H1 (cell line): ENCODE measurements around the gene SLC2A11. TPM values are rescaled to one million over a fixed set of nuclear protein-coding genes. Genes with fewer than 3 reads are reported as not detected.

Experiments used
- CTCF ChIA-PET: fragments of 300-600 bp; sonication (Branson Sonifier 250); formaldehyde crosslinking; loops from one replicate; lab custom pipeline; 2021; ENCODE audit not compliant: partially characterized antibody; lab: Charles Lee
- POLR2A ChIA-PET: fragments of 300-600 bp; sonication (Branson Sonifier 250); formaldehyde crosslinking; loops from one replicate; lab custom pipeline; 2021; ENCODE audit warnings: inconsistent platforms; ENCODE audit not compliant: partially characterized antibody; lab: Charles Lee
- DNase-seq, 2 experiments: peaks; one replicate each; pipeline versions ENCODE4 v3.0.0 to v3.0.0-alpha.2; 2010 to 2022; ENCODE audit warnings: low spot score in 2 of 2, low read depth in 1 of 2, mixed read lengths in 1 of 2
- FAIRE-seq: peaks from 2 replicates; lab custom pipeline; 2011; peaks lifted over from hg19 to GRCh38; lab: Jason Lieb, UNC
- H2AFZ ChIP-seq: 2 replicates; pipeline ENCODE4 v1.8.1; 2012; ENCODE audit warnings: low read length, inconsistent platforms
- H2AK5ac ChIP-seq: 2 replicates; pipeline ENCODE4 v1.6.1; 2013; ENCODE audit warnings: low read depth, low read length
- H2BK120ac ChIP-seq: replicated peaks from 2 replicates; pipeline ENCODE3; 2013; ENCODE audit warnings: low read depth, low read length, inconsistent platforms
- H2BK12ac ChIP-seq: 2 replicates; pipeline ENCODE4 v1.6.1; 2013; ENCODE audit warnings: low read depth, low read length
- H2BK15ac ChIP-seq: 2 replicates; pipeline ENCODE4 v1.6.1; 2013; ENCODE audit warnings: low read length
- H2BK20ac ChIP-seq: 2 replicates; pipeline ENCODE4 v1.6.1; 2013; ENCODE audit warnings: low read length
- H2BK5ac ChIP-seq: 2 replicates; pipeline ENCODE4 v1.6.1; 2013; ENCODE audit warnings: low read depth, low read length
- H3K14ac ChIP-seq: 2 replicates; pipeline ENCODE4 v1.6.1; 2013; ENCODE audit warnings: inconsistent platforms; ENCODE audit not compliant: insufficient read length
- H3K18ac ChIP-seq: 2 replicates; pipeline ENCODE4 v1.6.1; 2013; ENCODE audit warnings: low read length; ENCODE audit errors: extremely low read depth
- H3K23ac ChIP-seq: 2 replicates; pipeline ENCODE4 v1.6.1; 2013; ENCODE audit warnings: inconsistent platforms; ENCODE audit not compliant: insufficient read length
- H3K23me2 ChIP-seq: 2 replicates; pipeline ENCODE4 v1.6.1; 2013; ENCODE audit warnings: low read depth, low read length
- H3K27ac ChIP-seq: 2 replicates; pipeline ENCODE4 v1.6.1; 2011; ENCODE audit warnings: low read depth, low read length, inconsistent platforms
- H3K27me3 ChIP-seq, 4 experiments: replicated peaks in 1 of 4; 1 replicate in 1 of 4; 2 replicates in 3 of 4; pipeline versions ENCODE4 v1.6.1 to v1.8.1; 2011 to 2013; ENCODE audit warnings: low read length in 3 of 4, mild to moderate bottlenecking in 3 of 4, inconsistent platforms in 2 of 4, mixed read lengths in 2 of 4, moderate library complexity in 1 of 4; ENCODE audit not compliant: control insufficient read depth in 3 of 4, insufficient read depth in 3 of 4; ENCODE audit errors: extremely low read depth in 1 of 4
- H3K36me3 ChIP-seq, 4 experiments: 2 replicates each; pipeline versions ENCODE4 v1.6.1 to v1.8.1; 2011 to 2013; ENCODE audit warnings: mild to moderate bottlenecking in 4 of 4, low read length in 3 of 4, moderate library complexity in 2 of 4, control low read depth in 1 of 4, inconsistent platforms in 1 of 4; ENCODE audit not compliant: insufficient read depth in 4 of 4, control insufficient read depth in 2 of 4
- H3K4ac ChIP-seq: replicated peaks from 2 replicates; pipeline ENCODE3; 2013; ENCODE audit warnings: low read length, low read depth, mixed read lengths, inconsistent platforms; ENCODE audit not compliant: insufficient read length
- H3K4me1 ChIP-seq, 4 experiments: replicated peaks in 1 of 4; 1 replicate in 1 of 4; 2 replicates in 3 of 4; pipeline versions ENCODE4 v1.6.1 to v1.8.1; 2011 to 2013; ENCODE audit warnings: low read length in 3 of 4, inconsistent platforms in 2 of 4, mixed read lengths in 1 of 4; ENCODE audit not compliant: insufficient read depth in 4 of 4, control insufficient read depth in 3 of 4
- H3K4me2 ChIP-seq, 2 experiments: 2 replicates each; pipeline versions ENCODE4 v1.6.1 to v1.8.1; 2011 to 2013; ENCODE audit warnings: low read depth in 2 of 2, low read length in 2 of 2, control low read depth in 1 of 2, inconsistent platforms in 1 of 2, mild to moderate bottlenecking in 1 of 2; ENCODE audit not compliant: insufficient read depth in 1 of 2
- H3K4me3 ChIP-seq, 4 experiments: fragments of 200-600, 300-600 bp in 1 of 4; sonication (generic), shearing (Covaris generic), sonication (Bioruptor Twin) in 1 of 4; 2 replicates each; pipeline versions ENCODE4 v1.5.1 to v1.8.1; 2011 to 2016; ENCODE audit warnings: low read length in 4 of 4, low read depth in 3 of 4, control low read depth in 2 of 4, inconsistent platforms in 2 of 4, mild to moderate bottlenecking in 2 of 4, mixed read lengths in 1 of 4, moderate library complexity in 1 of 4; ENCODE audit not compliant: insufficient read depth in 2 of 4; ENCODE audit errors: extremely low read depth in 1 of 4
- H3K56ac ChIP-seq: replicated peaks from 2 replicates; pipeline ENCODE3; 2013; ENCODE audit warnings: low read depth, mild to moderate bottlenecking, mixed read lengths, low read length, inconsistent platforms; ENCODE audit not compliant: insufficient read length
- H3K79me1 ChIP-seq: 2 replicates; pipeline ENCODE4 v1.6.1; 2013; ENCODE audit warnings: low read depth, low read length, control low read depth
- H3K79me2 ChIP-seq, 2 experiments: 2 replicates each; pipeline versions ENCODE4 v1.6.1 to v1.8.1; 2012 to 2013; ENCODE audit warnings: low read length in 2 of 2, mild to moderate bottlenecking in 2 of 2, inconsistent platforms in 1 of 2; ENCODE audit not compliant: insufficient read depth in 2 of 2, control insufficient read depth in 1 of 2
- H3K9ac ChIP-seq, 4 experiments: replicated peaks in 1 of 4; 1 replicate in 1 of 4; 2 replicates in 3 of 4; pipeline versions ENCODE4 v1.6.1 to v1.8.1; 2011 to 2013; ENCODE audit warnings: low read depth in 3 of 4, low read length in 3 of 4, control low read depth in 2 of 4, mild to moderate bottlenecking in 2 of 4, moderate library complexity in 2 of 4, inconsistent platforms in 1 of 4; ENCODE audit errors: extremely low read depth in 1 of 4
- H3K9me3 ChIP-seq, 2 experiments: 2 replicates each; pipeline versions ENCODE4 v1.6.1 to v1.8.1; 2012 to 2013; ENCODE audit warnings: mild to moderate bottlenecking in 2 of 2, moderate library complexity in 2 of 2, control low read depth in 1 of 2, inconsistent platforms in 1 of 2, low read depth in 1 of 2, low read length in 1 of 2, mixed read lengths in 1 of 2; ENCODE audit not compliant: insufficient read depth in 2 of 2
- H4K20me1 ChIP-seq, 2 experiments: replicated peaks in 1 of 2; 2 replicates each; pipeline versions ENCODE3 to v1.8.1; 2011 to 2013; ENCODE audit warnings: inconsistent platforms in 2 of 2, low read length in 2 of 2, mild to moderate bottlenecking in 1 of 2; ENCODE audit not compliant: insufficient read depth in 2 of 2, control insufficient read depth in 1 of 2
- H4K5ac ChIP-seq: 2 replicates; pipeline ENCODE4 v1.6.1; 2013; ENCODE audit warnings: low read length, low read depth, mixed read lengths, inconsistent platforms; ENCODE audit not compliant: insufficient read length
- H4K8ac ChIP-seq: 2 replicates; pipeline ENCODE4 v1.8.0; 2013; ENCODE audit warnings: mild to moderate bottlenecking, moderate library complexity, low read length, inconsistent platforms; ENCODE audit not compliant: insufficient read depth; ENCODE audit errors: extremely low read depth
- H4K91ac ChIP-seq: replicated peaks from 2 replicates; pipeline ENCODE3; 2013; ENCODE audit warnings: low read length, mixed read lengths, inconsistent platforms; ENCODE audit not compliant: insufficient read length
- BACH1 ChIP-seq: IDR thresholded peaks from 2 replicates; pipeline ENCODE4 v1.6.1; 2012; ENCODE audit warnings: low read length, improper control_type of control experiment
- BRCA1 ChIP-seq: IDR thresholded peaks from 2 replicates; pipeline ENCODE4 v1.6.1; 2012; ENCODE audit warnings: low read depth, low read length, improper control_type of control experiment
- CEBPB ChIP-seq: IDR thresholded peaks from 2 replicates; pipeline ENCODE4 v1.6.1; 2012; ENCODE audit warnings: low read depth, low read length
- HDAC2 ChIP-seq, 2 experiments: fragments of 300-600 bp in 1 of 2; sonication (generic) in 1 of 2; IDR thresholded peaks; 2 replicates each; pipeline ENCODE4 v1.6.1; 2011 to 2012; ENCODE audit warnings: low read depth in 2 of 2, low read length in 2 of 2, mild to moderate bottlenecking in 2 of 2, moderate library complexity in 2 of 2, borderline replicate concordance in 1 of 2, inconsistent platforms in 1 of 2
- POU5F1 ChIP-seq: IDR thresholded peaks from 2 replicates; pipeline ENCODE4 v1.6.1; 2011; ENCODE audit warnings: low read depth, mild to moderate bottlenecking, low read length, moderate library complexity
- RAD21 ChIP-seq, 2 experiments: IDR thresholded peaks in 1 of 2; conservative IDR thresholded peaks in 1 of 2; 2 replicates each; pipeline ENCODE4 v1.6.1; 2011; ENCODE audit warnings: low read depth in 2 of 2, low read length in 2 of 2, improper control_type of control experiment in 1 of 2, inconsistent platforms in 1 of 2, mild to moderate bottlenecking in 1 of 2, moderate library complexity in 1 of 2
- RFX5 ChIP-seq: IDR thresholded peaks from 2 replicates; pipeline ENCODE4 v1.6.1; 2011; ENCODE audit warnings: low read depth, low read length, improper control_type of control experiment, borderline replicate concordance
- SP1 ChIP-seq: IDR thresholded peaks from 2 replicates; pipeline ENCODE4 v1.6.1; 2011; ENCODE audit warnings: low read depth, low read length
- SUZ12 ChIP-seq: fragments of 200-600 bp; sonication (generic); IDR thresholded peaks from 2 replicates; pipeline ENCODE4 v1.6.1; 2012; ENCODE audit warnings: mild to moderate bottlenecking, inconsistent platforms, low read length, moderate library complexity, mixed read lengths
- TAF1 ChIP-seq: IDR thresholded peaks from 2 replicates; pipeline ENCODE4 v1.6.1; 2011; ENCODE audit warnings: mild to moderate bottlenecking, low read depth, low read length
- YY1 ChIP-seq: IDR thresholded peaks from 2 replicates; pipeline ENCODE4 v1.6.1; 2011; ENCODE audit warnings: low read depth, mild to moderate bottlenecking, low read length
- WGBS, 2 experiments: shearing (Covaris generic) in 1 of 2; methylation state at CpG; one replicate each; pipeline versions ENCODE4 v1.1.6 to v1.1.7; 2013 to 2015; ENCODE audit warnings: low lambda C conversion rate in 2 of 2, mixed read lengths in 2 of 2, inconsistent platforms in 1 of 2, low coverage in 1 of 2, missing lambda C conversion rate in 1 of 2; ENCODE audit not compliant: insufficient replicate concordance in 2 of 2, insufficient coverage in 1 of 2, insufficient read length in 1 of 2; ENCODE audit errors: extremely low coverage in 1 of 2, missing lambda C conversion rate in 1 of 2; 5-methylcytosine and 5-hydroxymethylcytosine counted together
- polyA plus RNA-seq, 7 experiments: library from polyadenylated mRNA; depleted of rRNA in 3 of 7; stranded (reverse) in 5 of 7; unstranded in 2 of 7; fragments of >200 nt in 5 of 7; fragments of 200-250 nt in 2 of 7; gene quantifications; 1 replicate in 5 of 7; 2 replicates in 1 of 7; 4 replicates in 1 of 7; pipeline versions ENCODE4 v1.2.1 to v1.2.3, GENCODE V29; 2011 to 2013; ENCODE audit warnings: missing spikeins in 2 of 7, mixed read lengths in 2 of 7
- total RNA-seq: library from RNA; stranded (reverse); fragmentation: NEBNext Ultra II Directional; extraction: Animal tissue kit (Norgen Biotek cat#: 25700); gene quantifications from 2 replicates; pipeline ENCODE4 v1.2.1, GENCODE V29; 2021
- TF ChIP-seq, protein P1 (sequence below): IDR thresholded peaks from 2 replicates; pipeline ENCODE4 v1.6.1; 2011; ENCODE audit warnings: low read length, improper control_type of control experiment

The SLC2A11 gene
- total and polyA plus RNA-seq, 2 of the 8 experiments (the other 6 are each of a cell fraction or from before 2014, with no cell fraction given), result 10.7 to 12.5 TPM

- no peak overlapping the region for H2BK120ac ChIP-seq
- POLR2A ChIA-PET, result interaction anchor here (0.9 to 2.0 kb wide), 2 partner anchors 14 to 15 kb away, joined by 3 to 8 read pairs; no protein-coding TSS in a partner anchor
- DNase-seq, result no peak
- TF ChIP-seq SUZ12 (no peak), RAD21 (IDR thresholded peaks at IDR 0.05 in 1 of 2, conservative IDR thresholded peaks at IDR 0.05 in 1 of 2; ENCODE audit: low read depth in 2 of 2, low read length in 2 of 2) (no peak), BRCA1 (no peak), YY1 (no peak), TAF1 (no peak), POU5F1 (no peak), CEBPB (no peak), RFX5 (no peak), HDAC2 (IDR thresholded peaks at IDR 0.05; ENCODE audit: borderline replicate concordance in 1 of 2, low read depth in 2 of 2, low read length in 2 of 2) (no peak), SP1 (no peak), BACH1 (no peak)
- TF ChIP-seq, protein P1, sequence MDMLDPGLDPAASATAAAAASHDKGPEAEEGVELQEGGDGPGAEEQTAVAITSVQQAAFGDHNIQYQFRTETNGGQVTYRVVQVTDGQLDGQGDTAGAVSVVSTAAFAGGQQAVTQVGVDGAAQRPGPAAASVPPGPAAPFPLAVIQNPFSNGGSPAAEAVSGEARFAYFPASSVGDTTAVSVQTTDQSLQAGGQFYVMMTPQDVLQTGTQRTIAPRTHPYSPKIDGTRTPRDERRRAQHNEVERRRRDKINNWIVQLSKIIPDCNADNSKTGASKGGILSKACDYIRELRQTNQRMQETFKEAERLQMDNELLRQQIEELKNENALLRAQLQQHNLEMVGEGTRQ, result no peak
These were observed 21.4 kb upstream of the SLC2A11 start for GRCh38 chr22:23836281-23836680.

More at GRCh38 chr22:23836281-23836680, 21.4 kb upstream of the SLC2A11 start:
- Histone ChIP-seq H4K8ac (no peak overlapping the region), H3K18ac (no peak overlapping the region), H2BK12ac (no peak overlapping the region), H3K4me2 (no peak overlapping the region), H3K79me2 (no peaks in the 10 kb centered on the region), H2AFZ (no peak overlapping the region), H2BK20ac (no peak overlapping the region), H3K79me1 (peaks cover 4% of the 10 kb centered on the region; the same call in 1 of the 2 replicates), H3K27me3 (peaks cover 0 to 2% (median under 1%) of the 10 kb centered on the region in 4 experiments; a peak in 2 of 7 replicates), H3K9me3 (no peaks in the 10 kb centered on the region), H3K23ac (no peak overlapping the region), H3K14ac (no peak overlapping the region), H4K5ac (no peak overlapping the region), H4K20me1 (peaks cover 6 to 24% of the 10 kb centered on the region in 2 experiments), H3K9ac (no peak overlapping the region), H3K4me1 (peaks cover 0 to 8% (median 6%) of the 10 kb centered on the region in 4 experiments; a peak in 5 of 7 replicates), H3K23me2 (peaks cover 12% of the 10 kb centered on the region; the same call in 1 of the 2 replicates), H3K4ac (no peak overlapping the region), H2AK5ac (no peak overlapping the region), H4K91ac (no peak overlapping the region), H2BK5ac (no peak overlapping the region), H3K56ac (no peak overlapping the region), H3K36me3 (peaks cover 0 to 15% (median 9%) of the 10 kb centered on the region in 4 experiments; a peak in 4 of 8 replicates), H3K27ac (no peak overlapping the region), H2BK15ac (no peak overlapping the region), H3K4me3 (no peak overlapping the region)
- CTCF ChIA-PET, result interaction anchor here (1.2 to 3.2 kb wide), 2 partner anchors 10 to 14 kb away, joined by 3 to 12 read pairs; no protein-coding TSS in a partner anchor
- FAIRE-seq, result no peak
- 84% methylated on average over 4 of the region's 5 CpGs; no CpG with 5 or more reads in 1 of the 2 experiments for WGBS, 2 experiments
